Measurements from ENCODE around the gene CCDC33. TPM values are rescaled to one million over a fixed set of nuclear protein-coding genes. Genes with fewer than 3 reads are reported as not detected.

Gene CCDC33
- total RNA-seq, 1 experiment from 2014 or later = not detected

- Histone ChIP-seq H3K4me3 (ENCODE audit: low read depth in 2 of 2, low read length in 2 of 2) (no peak overlapping the region), H3K4me1 (ENCODE audit: control insufficient read depth, insufficient read depth, low read length) (peaks cover 4% of the 10 kb centered on the region; the same call in 1 of the 2 replicates), H3K36me3 (ENCODE audit: control insufficient read depth, insufficient read depth, low read length) (no peaks in the 10 kb centered on the region), H3K9me3 (ENCODE audit: control insufficient read depth, insufficient read depth, low read depth, low read length) (no peaks in the 10 kb centered on the region), H3K27me3 (ENCODE audit: control insufficient read depth, insufficient read depth, low read length) (no peaks in the 10 kb centered on the region), H3K27ac (ENCODE audit: low read length) (no peak overlapping the region)
- intact Hi-C loops (cut with micrococcal nuclease; ENCODE audit: unreplicated experiment) = loop anchor here (10.0 kb wide), 1 partner anchor 340 kb away; no protein-coding TSS in a partner anchor
- ATAC-seq = no peak
- TF ChIP-seq TCF7L2 (IDR thresholded peaks at IDR 0.05; ENCODE audit: low read depth, low read length) (no peak), REST (IDR thresholded peaks at IDR 0.05; ENCODE audit: insufficient read depth in 1 of 2, low read depth in 2 of 2, low read length in 1 of 2) (no peak), POLR2AphosphoS5 (IDR thresholded peaks at IDR 0.05; ENCODE audit: low read depth, low read length) (no peak), CTCF (IDR thresholded peaks at IDR 0.05) (no peak), SIN3A (IDR thresholded peaks at IDR 0.05; ENCODE audit: borderline replicate concordance, insufficient read depth, low read depth, low read length) (no peak)
- CTCF ChIA-PET = no interaction called here
- no peak for DNase-seq (ENCODE audit: low read depth, low spot score)
- no TSS peak for BruUV-seq (replicated peaks)
- POLR2A ChIA-PET = no interaction called here
- in situ Hi-C loops (cut with HindIII; ENCODE audit: low pct_unique_long_range_greater_than_20kb, low sequenced_read_pairs) = no loop called here
Observed at GRCh38 chr15:74314795-74315438, 78.8 kb downstream of the CCDC33 start.

- TF ChIP-seq POLR2AphosphoS5 (IDR thresholded peaks at IDR 0.05; ENCODE audit: low read depth, low read length) = no peak
- TF ChIP-seq REST (IDR thresholded peaks at IDR 0.05; ENCODE audit: insufficient read depth in 1 of 2, low read depth in 2 of 2, low read length in 1 of 2) = no peak
- TF ChIP-seq SIN3A (IDR thresholded peaks at IDR 0.05; ENCODE audit: borderline replicate concordance, insufficient read depth, low read depth, low read length) = no peak
- no peak for TF ChIP-seq CTCF (IDR thresholded peaks at IDR 0.05)
- TF ChIP-seq TCF7L2 (IDR thresholded peaks at IDR 0.05; ENCODE audit: low read depth, low read length) = no peak
- intact Hi-C loops (cut with micrococcal nuclease; ENCODE audit: unreplicated experiment) = loop anchor here (10.0 kb wide), 1 partner anchor 341 kb away; no protein-coding TSS in a partner anchor
- no peaks in the 10 kb centered on the region for H3K27me3 ChIP-seq (ENCODE audit: control insufficient read depth, insufficient read depth, low read length)
- ChIA-PET POLR2A (no interaction called here), CTCF (interaction anchor here (0.7 to 1.0 kb wide), 2 partner anchors 8 to 798 kb away, joined by 3 to 6 read pairs; no protein-coding TSS in a partner anchor)
- in situ Hi-C loops (cut with HindIII; ENCODE audit: low pct_unique_long_range_greater_than_20kb, low sequenced_read_pairs) = no loop called here
- DNase-seq (ENCODE audit: low read depth, low spot score) (no peak), ATAC-seq (no peak)
- no peak overlapping the region for H3K27ac ChIP-seq (ENCODE audit: low read length)
- H3K9me3 ChIP-seq (ENCODE audit: control insufficient read depth, insufficient read depth, low read depth, low read length) = no peaks in the 10 kb centered on the region
- H3K4me1 ChIP-seq (ENCODE audit: control insufficient read depth, insufficient read depth, low read length) = peaks cover 4% of the 10 kb centered on the region; the same call in 1 of the 2 replicates
- BruUV-seq (replicated peaks) = no TSS peak
- H3K36me3 ChIP-seq (ENCODE audit: control insufficient read depth, insufficient read depth, low read length) = no peaks in the 10 kb centered on the region
- H3K4me3 ChIP-seq (ENCODE audit: low read depth in 2 of 2, low read length in 2 of 2) = no peak overlapping the region
Observed at GRCh38 chr15:74315626-74316025, 79.5 kb downstream of the CCDC33 start.

Measured in Panc1 (cell line).